Measurements from ENCODE around the gene SIL1. TPM values are rescaled to one million over a fixed set of nuclear protein-coding genes. Genes with fewer than 3 reads are reported as not detected.

The SIL1 gene
- total and polyA plus RNA-seq, 2 of the 13 experiments (the other 11 are each of a cell fraction or from before 2014, with no cell fraction given), result 26.0 to 30.0 TPM

GRCh38 chr5:139188558-139189270 lies 9.5 kb downstream of the SIL1 start (continued):
- TF ChIP-seq ZSCAN21 (CRISPR knock-in tag; IDR thresholded peaks at IDR 0.05; ENCODE audit: borderline replicate concordance) (no peak), KLF13 (CRISPR knock-in tag; IDR thresholded peaks at IDR 0.05) (no peak), PRMT3 (CRISPR knock-in tag; IDR thresholded peaks at IDR 0.05; ENCODE audit: borderline replicate concordance, low read depth) (no peak)

GRCh38 chr5:139186752-139187326 lies 11.3 kb downstream of the SIL1 start:
- H3K36me3 ChIP-seq (replicated peaks in 1 of 2; ENCODE audit: control insufficient read depth in 1 of 2, insufficient read depth in 2 of 2, low read length in 2 of 2), result 0 out of 5 replicates have a peak, but pooled peaks cover 0 to 4% of the 10 kb centered on the region in 2 experiments
- H2AFZ ChIP-seq (ENCODE audit: low read length), result no peak overlapping the region
- no peaks in the 10 kb centered on the region for H3K9me3 ChIP-seq (ENCODE audit: low read length)
- no peaks in the 10 kb centered on the region for H4K20me1 ChIP-seq (ENCODE audit: insufficient read depth, low read length)
- H3K79me2 ChIP-seq (ENCODE audit: insufficient read depth, low read length), result no peaks in the 10 kb centered on the region
- CTCF ChIA-PET (ENCODE audit: low intra/inter-chr PET ratio, low total read pairs), result no interaction called here
- H3K4me3 ChIP-seq (replicated peaks in 1 of 3; ENCODE audit: insufficient read depth in 1 of 3, low read depth in 2 of 3, low read length in 3 of 3), result no peak overlapping the region
- FAIRE-seq, result no peak
- H3K4me1 ChIP-seq (ENCODE audit: insufficient read depth, low read length), result peaks cover 11% of the 10 kb centered on the region
- no peak overlapping the region for H3K4me2 ChIP-seq (ENCODE audit: low read depth, low read length)
- no TSS peak for BruUV-seq (replicated peaks)
- in situ Hi-C loops (cut with HindIII; ENCODE audit: extremely low pct_ligation_motif_present, low pct_unique_long_range_greater_than_20kb) (no loop called here), intact Hi-C loops (cut with micrococcal nuclease; ENCODE audit: unreplicated experiment) (no loop called here)
- H3K27me3 ChIP-seq (ENCODE audit: control insufficient read depth in 1 of 2, insufficient read depth in 2 of 2, low read length in 2 of 2), result no peaks in the 10 kb centered on the region
- TF ChIP-seq ESRRA (CRISPR knock-in tag; IDR thresholded peaks at IDR 0.05; ENCODE audit: low read depth), result no peak
- no peak for TF ChIP-seq MXD3 (CRISPR knock-in tag; IDR thresholded peaks at IDR 0.05)
- TF ChIP-seq TRIM22 (IDR thresholded peaks at IDR 0.05), result no peak
- no peak for TF ChIP-seq RBAK (CRISPR knock-in tag; IDR thresholded peaks at IDR 0.05)
- no peak for TF ChIP-seq MZF1 (CRISPR knock-in tag; IDR thresholded peaks at IDR 0.05; ENCODE audit: borderline replicate concordance)
- no peak for TF ChIP-seq GPBP1L1 (CRISPR knock-in tag; IDR thresholded peaks at IDR 0.05)
- TF ChIP-seq ZC3H13 (CRISPR knock-in tag; IDR thresholded peaks at IDR 0.05), result no peak
- TF ChIP-seq HNRNPLL (IDR thresholded peaks at IDR 0.05; ENCODE audit: low read depth, low read length, poor library complexity, severe bottlenecking), result no peak
- no peak for TF ChIP-seq ZKSCAN8 (CRISPR knock-in tag; IDR thresholded peaks at IDR 0.05; ENCODE audit: borderline replicate concordance)
- TF ChIP-seq ZNF24 (IDR thresholded peaks at IDR 0.05), result no peak
- no peak for TF ChIP-seq STAT6 (CRISPR knock-in tag; IDR thresholded peaks at IDR 0.05; ENCODE audit: borderline replicate concordance)
- TF ChIP-seq TOPORS (CRISPR knock-in tag; IDR thresholded peaks at IDR 0.05), result no peak
- no peak for DNase-seq (ENCODE audit: low spot score)
- 96% methylated on average over 6 of the region's 6 CpGs for WGBS (ENCODE audit: low lambda C conversion rate)
- no peak for ATAC-seq
- no peak overlapping the region for H3K9ac ChIP-seq (ENCODE audit: insufficient read depth, low read depth, low read length)
- H3K27ac ChIP-seq (ENCODE audit: extremely low read length, insufficient read depth, low read length), result no peak overlapping the region
- POLR2A ChIA-PET, result no interaction called here
